HCT116 (cell line): ENCODE data around the gene GXYLT2. TPM values are rescaled to one million over a fixed set of nuclear protein-coding genes. Genes with fewer than 3 reads are reported as not detected.

Source experiments
- ATAC-seq: fragments of 200-7000 bp; cut with Tn5 transposase; 2 replicates; pipeline ENCODE4 v1.9.1; 2020; ENCODE audit warnings: mild to moderate bottlenecking, moderate library complexity
- BruUV-seq: library from RNA; stranded (reverse); fragments of 400-500 nt; replicated peaks from 2 replicates; lab custom pipeline; 2021; lab: Mats Ljungman, UMichigan
- CTCF ChIA-PET: fragments of 300-600 bp; sonication (Branson Sonifier 250); formaldehyde crosslinking; loops from one replicate; lab custom pipeline; 2021; ENCODE audit warnings: antibody characterized with exemption; lab: Charles Lee
- POLR2A ChIA-PET: fragments of 300-600, 350-600 bp; sonication (Branson Sonifier 250); formaldehyde crosslinking; loops from one replicate; lab custom pipeline; 2021; ENCODE audit warnings: antibody characterized with exemption; lab: Charles Lee
- RAD21 ChIA-PET, 2 experiments: fragments of 300-600 bp; sonication (Branson Sonifier 250); formaldehyde crosslinking; loops; one replicate each; lab custom pipeline; 2023; ENCODE audit warnings: low total read pairs in 2 of 2; ENCODE audit not compliant: uncharacterized antibody in 2 of 2, unreplicated experiment in 2 of 2, low non-redundant PET in 1 of 2; lab: Charles Lee
- DNase-seq: peaks from one replicate; pipeline ENCODE4 v3.0.0-alpha.2; 2010; ENCODE audit warnings: low read depth, low spot score
- H2AFZ ChIP-seq: fragments of 200-600 bp; shearing (Covaris generic), sonication (generic); 2 replicates; pipeline ENCODE4 v1.6.1; 2017; ENCODE audit warnings: low read depth, mixed run types, mixed read lengths, antibody characterized with exemption, low read length; ENCODE audit not compliant: poor library complexity, severe bottlenecking
- H3K27ac ChIP-seq: 2 replicates; pipeline ENCODE4 v1.5.1; 2012; ENCODE audit warnings: low read depth, low read length
- H3K27me3 ChIP-seq: fragments of 200-600 bp; sonication (generic); 2 replicates; pipeline ENCODE4 v1.6.1; 2016; ENCODE audit warnings: mixed run types, low read length, mixed read lengths; ENCODE audit not compliant: insufficient read depth
- H3K36me3 ChIP-seq, 2 experiments: fragments of 200-500 bp in 1 of 2; fragments of 200-600 bp in 1 of 2; sonication (Bioruptor generic) in 1 of 2; sonication (generic) in 1 of 2; 2 replicates each; pipeline versions ENCODE4 v1.5.1 to v1.6.1; 2014 to 2016; ENCODE audit warnings: low read length in 2 of 2, inconsistent platforms in 1 of 2, mixed read lengths in 1 of 2, mixed run types in 1 of 2; ENCODE audit not compliant: insufficient read depth in 2 of 2, control insufficient read depth in 1 of 2
- H3K4me1 ChIP-seq, 2 experiments: fragments of 200-600 bp in 1 of 2; sonication (generic) in 1 of 2; 2 replicates each; pipeline versions ENCODE4 v1.5.1 to v1.6.1; 2012 to 2017; ENCODE audit warnings: low read length in 2 of 2, inconsistent platforms in 1 of 2, mild to moderate bottlenecking in 1 of 2, mixed read lengths in 1 of 2, mixed run types in 1 of 2, moderate library complexity in 1 of 2; ENCODE audit not compliant: insufficient read depth in 2 of 2, control insufficient read depth in 1 of 2
- H3K4me2 ChIP-seq: fragments of 200-600 bp; sonication (generic); 2 replicates; pipeline ENCODE4 v1.6.1; 2017; ENCODE audit warnings: mixed run types, low read length, mixed read lengths
- H3K4me3 ChIP-seq, 2 experiments: fragments of 200-600 bp in 1 of 2; sonication (generic) in 1 of 2; replicated peaks in 1 of 2; 2 replicates each; pipeline ENCODE4 v1.5.1; 2011 to 2016; ENCODE audit warnings: low read length in 2 of 2, control low read depth in 1 of 2, low read depth in 1 of 2, mild to moderate bottlenecking in 1 of 2, mixed read lengths in 1 of 2, mixed run types in 1 of 2
- H3K79me2 ChIP-seq: fragments of 200-600 bp; sonication (generic); 2 replicates; pipeline ENCODE4 v1.6.1; 2017; ENCODE audit warnings: mild to moderate bottlenecking, mixed run types, low read length, moderate library complexity, mixed read lengths; ENCODE audit not compliant: insufficient read depth
- H3K9ac ChIP-seq: fragments of 200-600 bp; sonication (generic); 2 replicates; pipeline ENCODE4 v1.6.1; 2016; ENCODE audit warnings: low read length, mixed read lengths
- H3K9me2 ChIP-seq: fragments of 200-600 bp; sonication (generic), shearing (Covaris generic); 2 replicates; pipeline ENCODE4 v1.6.1; 2017; ENCODE audit warnings: mixed run types, mild to moderate bottlenecking, moderate library complexity; ENCODE audit not compliant: insufficient read depth
- H3K9me3 ChIP-seq, 2 experiments: fragments of 200-500 bp in 1 of 2; fragments of 200-600 bp in 1 of 2; sonication (Bioruptor generic) in 1 of 2; sonication (generic) in 1 of 2; 2 replicates each; pipeline ENCODE4 v1.6.1; 2014 to 2017; ENCODE audit warnings: low read length in 2 of 2, mixed read lengths in 2 of 2, inconsistent platforms in 1 of 2, low read depth in 1 of 2, mild to moderate bottlenecking in 1 of 2, mixed run types in 1 of 2, moderate library complexity in 1 of 2; ENCODE audit not compliant: control insufficient read depth in 1 of 2, insufficient read depth in 1 of 2
- H4K20me1 ChIP-seq: fragments of 200-600 bp; sonication (generic), shearing (Covaris generic); 2 replicates; pipeline ENCODE4 v1.6.1; 2017; ENCODE audit warnings: mixed run types, mild to moderate bottlenecking, moderate library complexity; ENCODE audit not compliant: insufficient read depth
- CBX3 ChIP-seq: IDR thresholded peaks from 2 replicates; pipeline ENCODE4 v1.6.1; 2012; ENCODE audit warnings: low read depth
- CEBPB ChIP-seq: IDR thresholded peaks from 2 replicates; pipeline ENCODE4 v1.6.1; 2012; ENCODE audit warnings: low read depth
- CTCF ChIP-seq, 3 experiments: fragments of 200-600 bp in 1 of 3; sonication (generic) in 1 of 3; IDR thresholded peaks in 2 of 3; conservative IDR thresholded peaks in 1 of 3; 2 replicates each; pipeline ENCODE4 v1.5.1; 2012 to 2017; ENCODE audit warnings: low read depth in 2 of 3, low read length in 2 of 3, antibody characterized with exemption in 1 of 3, borderline replicate concordance in 1 of 3, control low read depth in 1 of 3, mild to moderate bottlenecking in 1 of 3, mixed read lengths in 1 of 3, mixed run types in 1 of 3, moderate library complexity in 1 of 3; ENCODE audit not compliant: insufficient read depth in 1 of 3
- ELF1 ChIP-seq: IDR thresholded peaks from 2 replicates; pipeline ENCODE4 v1.6.1; 2012; ENCODE audit warnings: low read depth, borderline replicate concordance
- EZH2 ChIP-seq: fragments of 200-600 bp; sonication (generic); IDR thresholded peaks from 2 replicates; pipeline ENCODE4 v1.6.1; 2017; ENCODE audit warnings: antibody characterized with exemption, mixed run types
- JUND ChIP-seq: IDR thresholded peaks from 2 replicates; pipeline ENCODE4 v1.6.1; 2012
- MAX ChIP-seq: IDR thresholded peaks from 2 replicates; pipeline ENCODE4 v1.6.1; 2012
- POLR2A ChIP-seq: IDR thresholded peaks from 2 replicates; pipeline ENCODE4 v1.7.0; 2011; ENCODE audit warnings: borderline replicate concordance; ENCODE audit not compliant: insufficient read depth, insufficient read length; ENCODE audit errors: extremely low read depth
- POLR2AphosphoS5 ChIP-seq: IDR thresholded peaks from 2 replicates; pipeline ENCODE4 v1.6.1; 2011; ENCODE audit warnings: mild to moderate bottlenecking, low read depth, low read length, moderate library complexity
- SIN3A ChIP-seq: IDR thresholded peaks from 2 replicates; pipeline ENCODE4 v1.6.1; 2012; ENCODE audit warnings: low read depth
- TCF7L2 ChIP-seq: IDR thresholded peaks from 2 replicates; pipeline ENCODE4 v1.7.0; 2011; ENCODE audit warnings: borderline replicate concordance, inconsistent platforms; ENCODE audit not compliant: insufficient read depth, insufficient read length; ENCODE audit errors: extremely low read depth
- YY1 ChIP-seq: IDR thresholded peaks from 2 replicates; pipeline ENCODE4 v1.6.1; 2011; ENCODE audit warnings: low read length, low read depth, moderate library complexity, mild to moderate bottlenecking; ENCODE audit not compliant: insufficient replicate concordance; ENCODE audit errors: extremely low read depth
- ZFX ChIP-seq: fragments of 450-650 bp; IDR thresholded peaks from 2 replicates; pipeline ENCODE4 v1.6.1; 2017
- intact Hi-C: fragments of 100-400 bp; cut with micrococcal nuclease; formaldehyde crosslinking; loops from 2 replicates; pipeline ENCODE4 v1.10.0; 2022
- total RNA-seq: library from RNA; stranded (reverse); gene quantifications from one replicate; pipeline ENCODE4 v1.2.1, GENCODE V29; 2021; ENCODE audit not compliant: unreplicated experiment

Gene GXYLT2
- total RNA-seq, 1 experiment from 2014 or later: 5.6 TPM

- Histone ChIP-seq H3K79me2 (peaks cover 49% of the 10 kb centered on the region), H3K27me3 (no peaks in the 10 kb centered on the region), H3K9me2 (no peaks in the 10 kb centered on the region), H3K4me3 (peak within 1 kb of the TSS; percentile 51 to 92), H4K20me1 (peaks cover 19% of the 10 kb centered on the region), H3K27ac (peak within 1 kb of the TSS; percentile 82), H3K36me3 (peaks cover 12 to 28% of the 10 kb centered on the region in 2 experiments), H3K4me1 (peaks cover 6 to 21% of the 10 kb centered on the region in 2 experiments; a peak in 3 of 4 replicates), H3K4me2 (peak within 1 kb of the TSS; percentile 83), H2AFZ (peak within 1 kb of the TSS; percentile 1), H3K9ac (peak within 1 kb of the TSS; percentile 76), H3K9me3 (no peaks in the 10 kb centered on the region)
- POLR2A ChIA-PET: interaction anchor here (1.3 kb wide), 1 partner anchor 146 kb away, joined by 3 read pairs; no protein-coding TSS in a partner anchor
- RAD21 ChIA-PET: no interaction called here
- DNase-seq (peak; percentile 68), ATAC-seq (peak; percentile 86)
- peak; percentile 94 for TF ChIP-seq MAX
- peak; percentile 82 for TF ChIP-seq POLR2A
- peak; percentile 92 for TF ChIP-seq YY1
- TF ChIP-seq ELF1: no peak
- TF ChIP-seq ZFX: peak; percentile 74
- TF ChIP-seq POLR2AphosphoS5: peak; percentile 94
- 0 out of 2 replicates have a peak, but pooled peaks have one; percentile 43 for TF ChIP-seq CBX3
- peak; percentile 84 for TF ChIP-seq TCF7L2
- no peak for TF ChIP-seq JUND
- TF ChIP-seq CTCF (IDR thresholded peaks at IDR 0.05 in 2 of 3, conservative IDR thresholded peaks at IDR 0.05 in 1 of 3; ENCODE audit: borderline replicate concordance in 1 of 3, insufficient read depth in 1 of 3, low read depth in 2 of 3, low read length in 2 of 3): 0 out of 6 replicates have a peak, but pooled peaks of 1 of the 3 experiments have one; percentile 1
- TF ChIP-seq SIN3A: peak; percentile 59
- TF ChIP-seq CEBPB: no peak
- no peak for TF ChIP-seq EZH2
- CTCF ChIA-PET: interaction anchor here (1.1 to 1.4 kb wide), 2 partner anchors 8 to 10 kb away, joined by 3 to 4 read pairs; no protein-coding TSS in a partner anchor
- intact Hi-C loops: loop anchor here (5.0 kb wide), 1 partner anchor 144 kb away; no protein-coding TSS in a partner anchor
- no TSS peak for BruUV-seq
These were observed 108.9 kb downstream of the GXYLT2 start, which contains the start of gene PPP4R2 for GRCh38 chr3:72996473-72997333. TSS of gene PPP4R2 (plus strand) at chr3:72996811. CDS start at chr3:72997038, 227 bp downstream.
